Neural crest cell (in vitro differentiated cells): ENCODE measurements around the gene WIF1. TPM values are rescaled to one million over a fixed set of nuclear protein-coding genes. Genes with fewer than 3 reads are reported as not detected.

Experiments
- DNase-seq: peaks from one replicate; pipeline ENCODE4 v3.0.0; 2021; ENCODE audit warnings: low read depth, mixed read lengths, low spot score
- H3K27ac Mint-ChIP-seq: one replicate; pipeline ENCODE4 v1.8.0; 2021; ENCODE audit warnings: mild to moderate bottlenecking, mixed read lengths; ENCODE audit not compliant: unreplicated experiment
- H3K27me3 Mint-ChIP-seq: 2 replicates; pipeline ENCODE4 v1.8.0; 2021; ENCODE audit warnings: low read depth, mild to moderate bottlenecking, mixed read lengths
- H3K36me3 Mint-ChIP-seq: 2 replicates; pipeline ENCODE4 v1.8.0; 2021; ENCODE audit warnings: low read depth, mild to moderate bottlenecking, mixed read lengths
- H3K4me1 Mint-ChIP-seq: 2 replicates; pipeline ENCODE4 v1.8.0; 2021; ENCODE audit warnings: mixed read lengths
- H3K4me3 Mint-ChIP-seq: one replicate; pipeline ENCODE4 v1.8.0; 2021; ENCODE audit warnings: mild to moderate bottlenecking, mixed read lengths
- H3K9me3 Mint-ChIP-seq: 2 replicates; pipeline ENCODE4 v1.8.0; 2021; ENCODE audit warnings: mixed read lengths
- CTCF ChIP-seq: fragments of 200-600 bp; sonication (generic); conservative IDR thresholded peaks from 2 replicates; pipeline ENCODE4 v1.5.0; 2021; ENCODE audit warnings: antibody characterized with exemption, mild to moderate bottlenecking
- total RNA-seq: library from RNA; stranded (reverse); gene quantifications from 2 replicates; pipeline ENCODE4 v1.2.1, GENCODE V29; 2021

WIF1 gene
- total RNA-seq, 1 donor from 2014 or later, result not detected

GRCh38 chr12:65164774-65165173 lies 43.7 kb upstream of the WIF1 start:
- no peak overlapping the region for H3K27ac Mint-ChIP-seq
- H3K27me3 Mint-ChIP-seq, result peaks cover 57% of the 10 kb centered on the region
- no peaks in the 10 kb centered on the region for H3K9me3 Mint-ChIP-seq
- peaks cover 8% of the 10 kb centered on the region for H3K4me1 Mint-ChIP-seq
- H3K36me3 Mint-ChIP-seq, result peaks cover 5% of the 10 kb centered on the region
- TF ChIP-seq CTCF, result no peak
- H3K4me3 Mint-ChIP-seq, result no peak overlapping the region
- no peak for DNase-seq

- no peaks in the 10 kb centered on the region for H3K9me3 Mint-ChIP-seq
- no peak overlapping the region for H3K4me3 Mint-ChIP-seq
- H3K27ac Mint-ChIP-seq, result no peak overlapping the region
- H3K36me3 Mint-ChIP-seq, result peaks cover 2% of the 10 kb centered on the region
- H3K4me1 Mint-ChIP-seq, result peaks cover 6% of the 10 kb centered on the region
- no peak for DNase-seq
- TF ChIP-seq CTCF, result no peak
- peaks cover 57% of the 10 kb centered on the region for H3K27me3 Mint-ChIP-seq
Observed at GRCh38 chr12:65164244-65164643, 43.1 kb upstream of the WIF1 start.

GRCh38 chr12:65162609-65163008 lies 41.5 kb upstream of the WIF1 start:
- no peaks in the 10 kb centered on the region for H3K4me1 Mint-ChIP-seq
- H3K27me3 Mint-ChIP-seq, result peaks cover 49% of the 10 kb centered on the region
- no peaks in the 10 kb centered on the region for H3K36me3 Mint-ChIP-seq
- H3K27ac Mint-ChIP-seq, result no peak overlapping the region
- H3K9me3 Mint-ChIP-seq, result no peaks in the 10 kb centered on the region
- no peak overlapping the region for H3K4me3 Mint-ChIP-seq
- no peak for TF ChIP-seq CTCF
- DNase-seq, result no peak

GRCh38 chr12:65157091-65157490 lies 36.0 kb upstream of the WIF1 start:
- Mint-ChIP-seq H3K27ac (no peak overlapping the region), H3K36me3 (no peaks in the 10 kb centered on the region), H3K9me3 (no peaks in the 10 kb centered on the region), H3K4me3 (no peak overlapping the region), H3K27me3 (peaks cover 21% of the 10 kb centered on the region), H3K4me1 (peaks cover 1% of the 10 kb centered on the region)
- no peak for TF ChIP-seq CTCF
- DNase-seq, result no peak

GRCh38 chr12:65156366-65156841 lies 35.3 kb upstream of the WIF1 start:
- no peaks in the 10 kb centered on the region for H3K36me3 Mint-ChIP-seq
- no peak for TF ChIP-seq CTCF
- peaks cover 19% of the 10 kb centered on the region for H3K27me3 Mint-ChIP-seq
- DNase-seq, result no peak
- no peak overlapping the region for H3K4me3 Mint-ChIP-seq
- H3K9me3 Mint-ChIP-seq, result no peaks in the 10 kb centered on the region
- H3K4me1 Mint-ChIP-seq, result peaks cover 4% of the 10 kb centered on the region
- no peak overlapping the region for H3K27ac Mint-ChIP-seq

- H3K27me3 Mint-ChIP-seq, result peaks cover 15% of the 10 kb centered on the region
- TF ChIP-seq CTCF, result no peak
- no peaks in the 10 kb centered on the region for H3K9me3 Mint-ChIP-seq
- peaks cover 4% of the 10 kb centered on the region for H3K4me1 Mint-ChIP-seq
- H3K4me3 Mint-ChIP-seq, result no peak overlapping the region
- no peak overlapping the region for H3K27ac Mint-ChIP-seq
- H3K36me3 Mint-ChIP-seq, result no peaks in the 10 kb centered on the region
- no peak for DNase-seq
Observed at GRCh38 chr12:65155784-65156183, 34.7 kb upstream of the WIF1 start.
